Astrocyte (in vitro differentiated cells and primary cell): ENCODE measurements around the gene SLC43A3. TPM values are rescaled to one million over a fixed set of nuclear protein-coding genes. Genes with fewer than 3 reads are reported as not detected.

Source experiments
- DNase-seq: peaks from one replicate; pipeline ENCODE4 v3.0.0-alpha.2; 2010; ENCODE audit warnings: low read depth
- FAIRE-seq: peaks from 2 replicates; lab custom pipeline; 2011; peaks lifted over from hg19 to GRCh38; lab: Jason Lieb, UNC
- H2AFZ ChIP-seq: 2 replicates; pipeline ENCODE4 v1.6.0; 2012; ENCODE audit warnings: low read depth, low read length, inconsistent platforms
- H3K27ac ChIP-seq: 2 replicates; pipeline ENCODE4 v1.5.1; 2011; ENCODE audit warnings: low read depth, low read length, inconsistent platforms
- H3K27me3 ChIP-seq: 2 replicates; pipeline ENCODE4 v1.6.0; 2011; ENCODE audit warnings: low read length, inconsistent platforms; ENCODE audit not compliant: insufficient read depth
- H3K36me3 ChIP-seq: 2 replicates; pipeline ENCODE4 v1.5.1; 2011; ENCODE audit warnings: low read length, inconsistent platforms; ENCODE audit not compliant: insufficient read depth
- H3K4me1 ChIP-seq: 2 replicates; pipeline ENCODE4 v1.5.1; 2011; ENCODE audit warnings: low read length, inconsistent platforms; ENCODE audit not compliant: insufficient read depth
- H3K4me2 ChIP-seq: 2 replicates; pipeline ENCODE4 v1.6.0; 2012; ENCODE audit warnings: low read length, inconsistent platforms
- H3K4me3 ChIP-seq: 2 replicates; pipeline ENCODE4 v1.5.1; 2011; ENCODE audit warnings: low read depth, mild to moderate bottlenecking, low read length, inconsistent platforms; ENCODE audit not compliant: insufficient read depth
- H3K79me2 ChIP-seq: 2 replicates; pipeline ENCODE4 v1.6.0; 2012; ENCODE audit warnings: mild to moderate bottlenecking, low read length, inconsistent platforms; ENCODE audit not compliant: insufficient read depth
- H3K9ac ChIP-seq: 2 replicates; pipeline ENCODE4 v1.6.0; 2012; ENCODE audit warnings: mild to moderate bottlenecking, low read length, inconsistent platforms
- H3K9me3 ChIP-seq: 2 replicates; pipeline ENCODE4 v1.5.1; 2012; ENCODE audit warnings: low read depth, mild to moderate bottlenecking, low read length, inconsistent platforms; ENCODE audit not compliant: insufficient read depth
- H4K20me1 ChIP-seq: 2 replicates; pipeline ENCODE4 v1.6.0; 2012; ENCODE audit warnings: low read length, inconsistent platforms; ENCODE audit not compliant: insufficient read depth
- H3K27ac Mint-ChIP-seq: one replicate; pipeline ENCODE4 v1.8.0; 2021; ENCODE audit warnings: mild to moderate bottlenecking, mixed read lengths; ENCODE audit not compliant: unreplicated experiment
- H3K27me3 Mint-ChIP-seq: one replicate; pipeline ENCODE4 v1.8.0; 2021; ENCODE audit warnings: low read depth, mixed read lengths; ENCODE audit not compliant: unreplicated experiment
- H3K36me3 Mint-ChIP-seq: one replicate; pipeline ENCODE4 v1.8.0; 2021; ENCODE audit warnings: low read depth, mixed read lengths; ENCODE audit not compliant: unreplicated experiment
- H3K4me1 Mint-ChIP-seq: one replicate; pipeline ENCODE4 v1.8.0; 2021; ENCODE audit warnings: low read depth, mixed read lengths; ENCODE audit not compliant: unreplicated experiment
- H3K4me3 Mint-ChIP-seq: one replicate; pipeline ENCODE4 v1.8.0; 2021; ENCODE audit warnings: mild to moderate bottlenecking, moderate library complexity, mixed read lengths; ENCODE audit not compliant: unreplicated experiment
- H3K9me3 Mint-ChIP-seq: one replicate; pipeline ENCODE4 v1.8.0; 2021; ENCODE audit warnings: mild to moderate bottlenecking, mixed read lengths; ENCODE audit not compliant: unreplicated experiment
- EZH2 ChIP-seq: IDR thresholded peaks from 2 replicates; pipeline ENCODE4 v1.6.1; 2012; ENCODE audit warnings: mild to moderate bottlenecking, low read length, inconsistent platforms; ENCODE audit not compliant: insufficient read depth
- total RNA-seq: library from RNA; stranded (reverse); gene quantifications from 2 replicates; pipeline ENCODE4 v1.2.1, GENCODE V29; 2021
- TF ChIP-seq, protein P1 (sequence below): IDR thresholded peaks from 2 replicates; pipeline ENCODE4 v1.5.1; 2011; ENCODE audit warnings: low read depth, mild to moderate bottlenecking, inconsistent platforms, low read length, moderate library complexity; ENCODE audit not compliant: insufficient read depth

The SLC43A3 gene
- total RNA-seq, 1 donor from 2014 or later, result 16.4 TPM

GRCh38 chr11:57357856-57358255 lies 69.1 kb downstream of the SLC43A3 start:
- H3K4me3 Mint-ChIP-seq, result no peak overlapping the region
- peaks cover 3% of the 10 kb centered on the region for H3K36me3 Mint-ChIP-seq
- Histone ChIP-seq H3K27ac (no peak overlapping the region), H3K79me2 (no peaks in the 10 kb centered on the region), H3K4me2 (no peak overlapping the region), H3K36me3 (no peaks in the 10 kb centered on the region), H3K9ac (no peak overlapping the region), H3K27me3 (peaks cover 14% of the 10 kb centered on the region), H3K9me3 (no peaks in the 10 kb centered on the region), H3K4me1 (no peaks in the 10 kb centered on the region), H2AFZ (no peak overlapping the region), H3K4me3 (no peak overlapping the region), H4K20me1 (no peaks in the 10 kb centered on the region)
- DNase-seq (no peak), FAIRE-seq (no peak)
- H3K9me3 Mint-ChIP-seq, result peaks cover 4% of the 10 kb centered on the region
- no peak for TF ChIP-seq EZH2
- TF ChIP-seq, protein P1, sequence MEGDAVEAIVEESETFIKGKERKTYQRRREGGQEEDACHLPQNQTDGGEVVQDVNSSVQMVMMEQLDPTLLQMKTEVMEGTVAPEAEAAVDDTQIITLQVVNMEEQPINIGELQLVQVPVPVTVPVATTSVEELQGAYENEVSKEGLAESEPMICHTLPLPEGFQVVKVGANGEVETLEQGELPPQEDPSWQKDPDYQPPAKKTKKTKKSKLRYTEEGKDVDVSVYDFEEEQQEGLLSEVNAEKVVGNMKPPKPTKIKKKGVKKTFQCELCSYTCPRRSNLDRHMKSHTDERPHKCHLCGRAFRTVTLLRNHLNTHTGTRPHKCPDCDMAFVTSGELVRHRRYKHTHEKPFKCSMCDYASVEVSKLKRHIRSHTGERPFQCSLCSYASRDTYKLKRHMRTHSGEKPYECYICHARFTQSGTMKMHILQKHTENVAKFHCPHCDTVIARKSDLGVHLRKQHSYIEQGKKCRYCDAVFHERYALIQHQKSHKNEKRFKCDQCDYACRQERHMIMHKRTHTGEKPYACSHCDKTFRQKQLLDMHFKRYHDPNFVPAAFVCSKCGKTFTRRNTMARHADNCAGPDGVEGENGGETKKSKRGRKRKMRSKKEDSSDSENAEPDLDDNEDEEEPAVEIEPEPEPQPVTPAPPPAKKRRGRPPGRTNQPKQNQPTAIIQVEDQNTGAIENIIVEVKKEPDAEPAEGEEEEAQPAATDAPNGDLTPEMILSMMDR, result no peak
- H3K27me3 Mint-ChIP-seq, result peaks cover 30% of the 10 kb centered on the region
- no peak overlapping the region for H3K27ac Mint-ChIP-seq
- no peaks in the 10 kb centered on the region for H3K4me1 Mint-ChIP-seq

DNA sequence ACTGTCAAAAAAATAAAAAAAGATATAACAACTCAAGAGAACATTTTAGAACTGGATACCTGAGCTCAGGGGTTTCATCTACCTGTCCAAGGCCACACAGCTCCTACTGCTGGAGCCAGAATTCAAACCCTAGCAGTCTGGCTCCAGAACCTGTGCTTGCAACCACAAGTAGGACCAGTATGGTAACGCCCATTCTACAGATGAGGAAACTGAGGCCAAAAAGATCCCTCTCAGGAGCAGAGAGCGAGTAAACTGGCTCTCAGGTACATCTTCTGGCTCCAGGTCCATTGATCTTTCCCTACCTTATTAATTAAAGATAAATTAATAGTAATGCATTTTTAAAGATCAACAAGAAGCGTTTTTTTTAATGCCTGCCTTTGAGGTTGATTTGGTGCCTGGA lies 69.6 kb downstream of the SLC43A3 start:
- H3K4me2 ChIP-seq, result no peak overlapping the region
- H3K9me3 Mint-ChIP-seq, result peaks cover 4% of the 10 kb centered on the region
- TF ChIP-seq, protein P1, result no peak
- no peak for TF ChIP-seq EZH2

More for the DNA sequence above, 69.6 kb downstream of the SLC43A3 start:
- Histone ChIP-seq H3K27me3 (peaks cover 14% of the 10 kb centered on the region), H3K9ac (no peak overlapping the region), H3K4me3 (no peak overlapping the region), H3K4me1 (no peaks in the 10 kb centered on the region), H4K20me1 (no peaks in the 10 kb centered on the region), H3K36me3 (no peaks in the 10 kb centered on the region), H3K9me3 (no peaks in the 10 kb centered on the region), H3K27ac (no peak overlapping the region), H2AFZ (no peak overlapping the region), H3K79me2 (no peaks in the 10 kb centered on the region)
- H3K27me3 Mint-ChIP-seq, result peaks cover 30% of the 10 kb centered on the region
- FAIRE-seq, result no peak
- no peak overlapping the region for H3K27ac Mint-ChIP-seq
- DNase-seq, result no peak
- H3K4me1 Mint-ChIP-seq, result no peaks in the 10 kb centered on the region
- H3K36me3 Mint-ChIP-seq, result peaks cover 3% of the 10 kb centered on the region
- no peak overlapping the region for H3K4me3 Mint-ChIP-seq

Other genes with a start within 250 kb of the SLC43A3 start
- gene LRRC55, start 245.2 kb downstream of the SLC43A3 start, total RNA-seq, result not detected in 2 replicates
- gene APLNR, start 189.9 kb downstream of the SLC43A3 start, total RNA-seq, result 0.07 TPM in 1 of 2 replicates, not detected in the other
- 149 and 161 TPM in 2 replicates for gene TNKS1BP1, start 102.2 kb downstream of the SLC43A3 start, total RNA-seq
- gene SSRP1, start 91.2 kb downstream of the SLC43A3 start, total RNA-seq, result 76.9 and 79.5 TPM in 2 replicates
- gene P2RX3, start 88.8 kb downstream of the SLC43A3 start, total RNA-seq, result not detected in 2 replicates
- gene PRG3, start 46.0 kb downstream of the SLC43A3 start, total RNA-seq, result not detected in 2 replicates
- gene PRG2, start 36.5 kb downstream of the SLC43A3 start, total RNA-seq, result not detected in 2 replicates
- gene RTN4RL2, start 33.4 kb upstream of the SLC43A3 start, total RNA-seq, result 0.50 and 0.65 TPM in 2 replicates
- 3.5 and 4.5 TPM in 2 replicates for gene SLC43A1, start 88.6 kb upstream of the SLC43A3 start, total RNA-seq
- 56.1 and 60.3 TPM in 2 replicates for gene TIMM10, start 103.6 kb upstream of the SLC43A3 start, total RNA-seq
- not detected in 2 replicates for gene SMTNL1, start 110.5 kb upstream of the SLC43A3 start, total RNA-seq
- 159 and 182 TPM in 2 replicates for gene UBE2L6, start 140.6 kb upstream of the SLC43A3 start, total RNA-seq
- 62.5 and 92.1 TPM in 2 replicates for gene SERPING1, start 170.6 kb upstream of the SLC43A3 start, total RNA-seq
- gene YPEL4, start 222.8 kb upstream of the SLC43A3 start, total RNA-seq, result 0.09 and 0.62 TPM in 2 replicates
- gene CLP1, start 230.6 kb upstream of the SLC43A3 start, total RNA-seq, result 19.1 and 21.4 TPM in 2 replicates
- gene ZDHHC5, start 241.0 kb upstream of the SLC43A3 start, total RNA-seq, result 89.8 and 94.7 TPM in 2 replicates